IPS DF 6.9 (cell line): Measurements from ENCODE around the gene LPAR6.

ENCODE experiments used
- DNase-seq: peaks from one replicate; pipeline ENCODE4 v3.0.0-alpha.2; 2013; ENCODE audit warnings: low read depth, low spot score
- H3K27ac ChIP-seq: one replicate; pipeline ENCODE4 v1.5.1; 2013; ENCODE audit warnings: low read length, control low read depth
- H3K27me3 ChIP-seq: 2 replicates; pipeline ENCODE4 v1.6.1; 2013; ENCODE audit warnings: mild to moderate bottlenecking, low read length; ENCODE audit not compliant: control insufficient read depth, insufficient read depth
- H3K36me3 ChIP-seq: 2 replicates; pipeline ENCODE4 v1.6.1; 2013; ENCODE audit warnings: low read length; ENCODE audit not compliant: control insufficient read depth, insufficient read depth
- H3K4me1 ChIP-seq: 2 replicates; pipeline ENCODE4 v1.6.1; 2013; ENCODE audit warnings: low read length; ENCODE audit not compliant: control insufficient read depth, insufficient read depth
- H3K4me3 ChIP-seq: 2 replicates; pipeline ENCODE4 v1.5.1; 2013; ENCODE audit warnings: mild to moderate bottlenecking, low read length
- H3K9me3 ChIP-seq: 2 replicates; pipeline ENCODE4 v1.6.1; 2013; ENCODE audit warnings: low read length, inconsistent platforms; ENCODE audit not compliant: control insufficient read depth, insufficient read depth
- whole genome bisulfite sequencing: extraction: QIAGEN DNeasy Blood & Tissue Kit; methylation state at CpG from one replicate; pipeline ENCODE4 v1.1.7; 2013; ENCODE audit warnings: mixed read lengths, missing lambda C conversion rate; ENCODE audit not compliant: insufficient read length, insufficient coverage; 5-methylcytosine and 5-hydroxymethylcytosine counted together

LPAR6 gene

DNA sequence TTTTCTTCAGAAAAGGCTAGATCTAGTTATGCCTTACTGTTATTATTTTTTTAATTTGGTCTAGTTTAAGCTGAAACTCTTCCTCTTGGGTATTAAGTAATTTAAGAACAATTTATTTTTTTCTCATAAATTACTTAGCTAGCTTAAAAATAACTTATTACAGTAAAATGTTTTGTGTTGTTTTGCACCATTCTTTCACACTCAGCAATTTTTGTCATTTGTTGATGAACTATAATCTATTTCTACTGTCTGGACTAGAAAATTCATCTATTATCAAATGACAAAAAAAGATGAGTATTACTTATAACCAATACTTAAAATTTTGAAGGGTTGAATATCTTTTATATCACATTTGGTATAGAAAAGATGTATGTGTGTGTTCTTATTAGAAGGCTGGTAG lies 1.6 kb upstream of the LPAR6 start:
- no peaks in the 10 kb centered on the region for H3K36me3 ChIP-seq
- H3K9me3 ChIP-seq, result no peaks in the 10 kb centered on the region

GRCh38 chr13:48411841-48412531 lies 927 bp downstream of the LPAR6 start:
- Histone ChIP-seq H3K9me3 (no peaks in the 10 kb centered on the region), H3K4me1 (no peaks in the 10 kb centered on the region), H3K4me3 (peak overlapping the region; percentile 26; the same call in 1 of the 2 replicates), H3K36me3 (no peaks in the 10 kb centered on the region), H3K27me3 (no peaks in the 10 kb centered on the region), H3K27ac (no peak overlapping the region)
- WGBS, result no CpG with 5 or more reads among the region's 13 CpGs
- no peak for DNase-seq

More for the DNA sequence above, 1.6 kb upstream of the LPAR6 start:
- Histone ChIP-seq H3K27ac (no peak overlapping the region), H3K4me1 (no peaks in the 10 kb centered on the region), H3K4me3 (no peak overlapping the region), H3K27me3 (no peaks in the 10 kb centered on the region)
- DNase-seq, result no peak

GRCh38 chr13:48411147-48411794 lies 1.6 kb downstream of the LPAR6 start:
- H3K27me3 ChIP-seq, result no peaks in the 10 kb centered on the region
- H3K9me3 ChIP-seq, result no peaks in the 10 kb centered on the region
- H3K4me1 ChIP-seq, result no peaks in the 10 kb centered on the region
- no peak overlapping the region for H3K27ac ChIP-seq
- no CpG with 5 or more reads among the region's 1 CpG for whole genome bisulfite sequencing
- no peak for DNase-seq
- H3K4me3 ChIP-seq, result no peak overlapping the region
- H3K36me3 ChIP-seq, result no peaks in the 10 kb centered on the region

GRCh38 chr13:48410199-48410598 lies 2.7 kb downstream of the LPAR6 start:
- DNase-seq, result no peak
- Histone ChIP-seq H3K36me3 (no peaks in the 10 kb centered on the region), H3K9me3 (no peaks in the 10 kb centered on the region), H3K4me3 (no peak overlapping the region), H3K27me3 (no peaks in the 10 kb centered on the region), H3K27ac (no peak overlapping the region), H3K4me1 (no peaks in the 10 kb centered on the region)
- WGBS, result no CpG with 5 or more reads among the region's 5 CpGs

- no peak overlapping the region for H3K27ac ChIP-seq
- H3K4me1 ChIP-seq, result no peaks in the 10 kb centered on the region
- no peak for DNase-seq
Measured at GRCh38 chr13:48405875-48406274, 7.0 kb downstream of the LPAR6 start.

DNA sequence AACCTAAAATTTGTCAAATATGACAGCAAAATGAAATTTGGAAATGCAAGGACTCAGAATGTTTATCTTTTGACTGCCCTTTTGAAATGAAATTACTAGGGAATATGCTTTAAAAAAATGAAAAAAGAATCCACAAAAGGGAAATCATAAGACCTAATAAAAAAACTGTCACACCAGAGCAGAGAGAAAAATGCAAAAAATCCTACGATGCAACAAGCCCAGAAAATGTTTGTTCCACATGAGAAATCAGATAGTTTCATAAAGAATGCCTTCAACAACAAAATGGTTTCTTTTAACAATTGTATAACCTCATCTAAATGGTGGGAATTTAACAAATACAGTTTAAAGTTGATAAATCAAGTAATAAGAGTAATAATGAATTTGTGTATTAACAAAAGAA lies 8.0 kb downstream of the LPAR6 start:
- no peak overlapping the region for H3K27ac ChIP-seq
- H3K27me3 ChIP-seq, result no peaks in the 10 kb centered on the region
- DNase-seq, result no peak
- WGBS, result no CpG with 5 or more reads among the region's 1 CpG
- no peak overlapping the region for H3K4me3 ChIP-seq
- H3K9me3 ChIP-seq, result no peaks in the 10 kb centered on the region
- H3K4me1 ChIP-seq, result no peaks in the 10 kb centered on the region
- no peaks in the 10 kb centered on the region for H3K36me3 ChIP-seq

More at GRCh38 chr13:48405875-48406274, 7.0 kb downstream of the LPAR6 start:
- Histone ChIP-seq H3K27me3 (no peaks in the 10 kb centered on the region), H3K9me3 (no peaks in the 10 kb centered on the region), H3K4me3 (no peak overlapping the region), H3K36me3 (no peaks in the 10 kb centered on the region)

DNA sequence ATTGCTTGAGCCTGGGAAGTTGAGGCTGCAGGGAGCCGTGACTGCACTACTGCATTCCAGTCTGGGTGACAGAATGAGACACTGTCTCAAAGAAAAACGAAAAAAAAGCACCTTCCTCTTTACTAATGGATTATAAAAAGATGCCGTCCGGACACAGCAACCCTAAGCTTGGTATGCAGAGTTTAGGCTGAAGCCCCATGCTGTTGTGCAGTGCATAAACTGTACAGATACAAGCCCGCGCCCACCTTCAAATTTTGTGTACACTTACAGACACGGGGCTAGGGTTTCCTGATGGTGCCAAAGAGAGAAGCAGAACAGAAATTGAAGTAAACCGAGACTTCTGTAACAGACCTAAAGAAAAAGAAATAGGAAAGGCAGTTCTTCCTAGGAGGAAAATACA lies 9.0 kb downstream of the LPAR6 start:
- no CpG with 5 or more reads among the region's 8 CpGs for WGBS

GRCh38 chr13:48403151-48403631 lies 9.7 kb downstream of the LPAR6 start:
- Histone ChIP-seq H3K4me1 (no peaks in the 10 kb centered on the region), H3K27ac (no peak overlapping the region), H3K9me3 (no peaks in the 10 kb centered on the region), H3K4me3 (no peak overlapping the region), H3K27me3 (no peaks in the 10 kb centered on the region), H3K36me3 (no peaks in the 10 kb centered on the region)
- WGBS, result no CpG with 5 or more reads among the region's 2 CpGs
- no peak for DNase-seq

More for the DNA sequence above, 9.0 kb downstream of the LPAR6 start:
- no peaks in the 10 kb centered on the region for H3K4me1 ChIP-seq
- no peaks in the 10 kb centered on the region for H3K36me3 ChIP-seq
- H3K4me3 ChIP-seq, result no peak overlapping the region
- no peaks in the 10 kb centered on the region for H3K9me3 ChIP-seq
- DNase-seq, result no peak
- H3K27me3 ChIP-seq, result no peaks in the 10 kb centered on the region
- no peak overlapping the region for H3K27ac ChIP-seq

- no peak overlapping the region for H3K4me3 ChIP-seq
- no CpG with 5 or more reads among the region's 2 CpGs for WGBS
- no peaks in the 10 kb centered on the region for H3K9me3 ChIP-seq
- no peaks in the 10 kb centered on the region for H3K27me3 ChIP-seq
- no peaks in the 10 kb centered on the region for H3K4me1 ChIP-seq
- H3K36me3 ChIP-seq, result no peaks in the 10 kb centered on the region
- no peak overlapping the region for H3K27ac ChIP-seq
- DNase-seq, result no peak
Measured at GRCh38 chr13:48402325-48402932, 10.5 kb downstream of the LPAR6 start.

GRCh38 chr13:48401480-48401879 lies 11.4 kb downstream of the LPAR6 start:
- Histone ChIP-seq H3K36me3 (no peaks in the 10 kb centered on the region), H3K27me3 (no peaks in the 10 kb centered on the region), H3K27ac (no peak overlapping the region), H3K4me3 (no peak overlapping the region), H3K4me1 (no peaks in the 10 kb centered on the region), H3K9me3 (no peaks in the 10 kb centered on the region)
- WGBS, result no CpG with 5 or more reads among the region's 2 CpGs
- no peak for DNase-seq
